HEK293T (cell line): Measurements from ENCODE around the gene CBLN3.

ENCODE experiments used
- ARNT ChIP-seq: fragments of 450-650 bp; IDR thresholded peaks from 2 replicates; pipeline ENCODE4 v1.6.1; 2017; ENCODE audit warnings: mild to moderate bottlenecking
- BHLHE40 ChIP-seq: fragments of 450-650 bp; IDR thresholded peaks from 2 replicates; pipeline ENCODE4 v1.6.1; 2016; ENCODE audit warnings: mild to moderate bottlenecking, moderate library complexity, borderline replicate concordance
- CTBP1 ChIP-seq: fragments of 450-650 bp; IDR thresholded peaks from 2 replicates; pipeline ENCODE4 v1.6.1; 2016; ENCODE audit warnings: borderline replicate concordance
- ELF4 ChIP-seq: fragments of 450-650 bp; IDR thresholded peaks from 2 replicates; pipeline ENCODE4 v1.6.1; 2017; ENCODE audit warnings: antibody characterized with exemption
- FOXK2 ChIP-seq: fragments of 450-650 bp; IDR thresholded peaks from 2 replicates; pipeline ENCODE4 v1.6.1; 2016; ENCODE audit warnings: mild to moderate bottlenecking
- FOXM1 ChIP-seq: fragments of 450-650 bp; IDR thresholded peaks from 2 replicates; pipeline ENCODE4 v1.6.1; 2017; ENCODE audit warnings: mild to moderate bottlenecking, borderline replicate concordance
- HDGF ChIP-seq: fragments of 450-650 bp; IDR thresholded peaks from 2 replicates; pipeline ENCODE4 v1.6.1; 2017; ENCODE audit warnings: antibody characterized with exemption, borderline replicate concordance
- L3MBTL2 ChIP-seq: fragments of 450-650 bp; conservative IDR thresholded peaks from 2 replicates; pipeline ENCODE4 v1.6.1; 2016; ENCODE audit warnings: mild to moderate bottlenecking
- SP1 ChIP-seq: fragments of 450-650 bp; IDR thresholded peaks from 2 replicates; pipeline ENCODE4 v1.6.1; 2017
- SUZ12 ChIP-seq: fragments of 450-650 bp; IDR thresholded peaks from 2 replicates; pipeline ENCODE4 v1.6.1; 2016; ENCODE audit warnings: mild to moderate bottlenecking
- ZNF384 ChIP-seq: fragments of 450-650 bp; IDR thresholded peaks from 2 replicates; pipeline ENCODE4 v1.6.1; 2016

DNA sequence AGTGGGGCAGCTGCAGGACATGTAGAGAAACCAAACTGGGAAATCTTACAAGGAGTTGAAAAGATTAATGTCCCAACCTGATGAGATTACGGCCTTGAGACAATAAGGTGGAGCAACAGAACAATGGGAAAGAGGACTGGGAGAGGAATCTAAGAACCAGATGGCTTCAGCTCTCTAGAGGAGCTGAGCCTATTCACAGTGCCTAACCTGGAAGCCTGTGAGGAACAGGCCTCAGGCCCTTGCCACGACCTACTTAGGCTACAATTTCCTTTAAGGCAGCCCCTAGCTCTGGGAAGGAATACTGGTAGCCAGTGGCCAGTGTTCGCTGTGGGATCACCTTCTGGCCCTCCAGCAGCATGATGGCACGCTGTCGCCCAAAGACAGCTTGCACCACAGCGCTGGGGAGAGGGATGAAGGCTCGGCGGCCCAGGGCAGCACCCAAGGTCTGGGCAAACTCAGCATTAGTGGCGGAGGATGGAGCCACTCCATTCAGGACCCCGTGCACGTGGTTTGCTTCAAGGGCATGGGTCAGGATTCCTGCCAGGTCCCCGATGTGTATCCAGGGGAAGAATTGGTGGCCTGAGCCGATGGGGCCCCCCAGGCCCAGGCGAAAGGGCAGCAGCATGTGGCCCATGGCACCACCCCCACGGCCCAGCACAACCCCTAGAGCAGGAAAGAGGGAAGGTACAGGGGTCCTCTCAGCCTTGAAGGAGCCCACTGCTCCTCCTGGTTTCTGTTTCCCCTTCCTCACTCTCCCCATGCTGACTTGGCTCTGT, 10.6 kb upstream of the CBLN3 start:
- TF ChIP-seq BHLHE40 (no peak), ELF4 (no peak), SP1 (no peak), FOXK2 (no peak), SUZ12 (no peak), FOXM1 (no peak), ARNT (no peak), ZNF384 (no peak), L3MBTL2 (no peak), HDGF (no peak), CTBP1 (no peak)
